Kidney epithelial cell (primary cell): Measurements from ENCODE around the gene CNTN5. TPM values are rescaled to one million over a fixed set of nuclear protein-coding genes. Genes with fewer than 3 reads are reported as not detected.

ENCODE experiments used
- DNase-seq: peaks from one replicate; pipeline ENCODE4 v3.0.0-alpha.2; 2010; ENCODE audit warnings: low read depth
- H3K27me3 ChIP-seq: 2 replicates; pipeline ENCODE4 v1.6.0; 2011; ENCODE audit warnings: low read length; ENCODE audit not compliant: control insufficient read depth, insufficient read depth
- H3K36me3 ChIP-seq: 2 replicates; pipeline ENCODE4 v1.5.1; 2011; ENCODE audit warnings: low read length; ENCODE audit not compliant: control insufficient read depth, insufficient read depth
- H3K4me3 ChIP-seq: 2 replicates; pipeline ENCODE4 v1.5.1; 2011; ENCODE audit warnings: low read depth, mild to moderate bottlenecking, control low read depth, low read length
- CTCF ChIP-seq: IDR thresholded peaks from 2 replicates; pipeline ENCODE4 v1.5.1; 2011; ENCODE audit warnings: mild to moderate bottlenecking, moderate library complexity, low read length, control low read depth, inconsistent platforms; ENCODE audit not compliant: insufficient read depth, poor library complexity, severe bottlenecking
- total RNA-seq: library from RNA; depleted of rRNA; stranded (reverse); fragments of >200 nt; gene quantifications from 2 replicates; pipeline ENCODE4 v1.2.3, GENCODE V29; 2015

CNTN5 gene
- total RNA-seq, 1 donor from 2014 or later = 0.29 TPM

GRCh38 chr11:99192716-99193115, 172.0 kb downstream of the CNTN5 start:
- Histone ChIP-seq H3K36me3 (no peaks in the 10 kb centered on the region), H3K27me3 (no peaks in the 10 kb centered on the region), H3K4me3 (no peak overlapping the region)
- TF ChIP-seq CTCF = no peak
- DNase-seq = no peak

GRCh38 chr11:99197477-99197876, 176.7 kb downstream of the CNTN5 start:
- TF ChIP-seq CTCF = no peak
- Histone ChIP-seq H3K4me3 (no peak overlapping the region), H3K36me3 (no peaks in the 10 kb centered on the region), H3K27me3 (no peaks in the 10 kb centered on the region)
- DNase-seq = no peak

GRCh38 chr11:99198215-99198614, 177.5 kb downstream of the CNTN5 start:
- no peak for TF ChIP-seq CTCF
- H3K27me3 ChIP-seq = no peaks in the 10 kb centered on the region
- no peak for DNase-seq
- H3K36me3 ChIP-seq = no peaks in the 10 kb centered on the region
- H3K4me3 ChIP-seq = no peak overlapping the region

- H3K4me3 ChIP-seq = no peak overlapping the region
- H3K36me3 ChIP-seq = no peaks in the 10 kb centered on the region
- TF ChIP-seq CTCF = no peak
- H3K27me3 ChIP-seq = no peaks in the 10 kb centered on the region
- no peak for DNase-seq
Measured at GRCh38 chr11:99199341-99199740, 178.6 kb downstream of the CNTN5 start.

- H3K27me3 ChIP-seq = no peaks in the 10 kb centered on the region
- H3K4me3 ChIP-seq = no peak overlapping the region
- no peak for DNase-seq
- no peak for TF ChIP-seq CTCF
- no peaks in the 10 kb centered on the region for H3K36me3 ChIP-seq
Measured at GRCh38 chr11:99200720-99201119, 180.0 kb downstream of the CNTN5 start.

- Histone ChIP-seq H3K36me3 (no peaks in the 10 kb centered on the region), H3K4me3 (no peak overlapping the region), H3K27me3 (no peaks in the 10 kb centered on the region)
- TF ChIP-seq CTCF = no peak
- DNase-seq = no peak
Measured at GRCh38 chr11:99208813-99209212, 188.1 kb downstream of the CNTN5 start.
